Omental fat pad (tissue), 4 donors: ENCODE results near the gene SCARB2. TPM values are rescaled to one million over a fixed set of nuclear protein-coding genes. Genes with fewer than 3 reads are reported as not detected.
A peak's percentile ranks its signal among the peaks of the same experiment; 100 is the strongest.

ENCODE experiments used
- ATAC-seq: fragments of 150-250 bp; one replicate; pipeline ENCODE4 v1.9.1; 2016; ENCODE audit warnings: mild to moderate bottlenecking, moderate library complexity; ENCODE audit not compliant: low FRiP score
- DNase-seq: peaks from one replicate; pipeline ENCODE4 v3.0.0-alpha.2; 2019; ENCODE audit warnings: low spot score
- CTCF ChIP-seq, 3 donors: fragments of 450-650 bp; IDR thresholded peaks; one replicate each; pipeline ENCODE4 v1.5.1; 2016 to 2017; ENCODE audit warnings: antibody characterized with exemption in 3 of 3, mild to moderate bottlenecking in 3 of 3, moderate library complexity in 2 of 3
- total RNA-seq, 4 donors: library from RNA; depleted of rRNA; stranded (reverse); fragments of >200 nt; gene quantifications; one replicate each; pipeline ENCODE4 v1.1.0, GENCODE V29; 2016

SCARB2 gene
- total RNA-seq, 4 donors from 2014 or later = 106 to 174 (median 172) TPM

- ATAC-seq = no peak
Measured at GRCh38 chr4:76197031-76197743, 16.4 kb downstream of the SCARB2 start.

GRCh38 chr4:76196376-76196775, 17.2 kb downstream of the SCARB2 start:
- no peak for TF ChIP-seq CTCF (IDR thresholded peaks at IDR 0.05)
- no peak for DNase-seq
- no peak for ATAC-seq

More at GRCh38 chr4:76197031-76197743, 16.4 kb downstream of the SCARB2 start:
- DNase-seq = no peak
- TF ChIP-seq CTCF (IDR thresholded peaks at IDR 0.05) = no peak

GRCh38 chr4:76195326-76195725, 18.3 kb downstream of the SCARB2 start:
- no peak for DNase-seq
- ATAC-seq = no peak
- no peak for TF ChIP-seq CTCF (IDR thresholded peaks at IDR 0.05)

- ATAC-seq (peak; percentile 91), DNase-seq (no peak)
- TF ChIP-seq CTCF (IDR thresholded peaks at IDR 0.05) = no peak
Measured at GRCh38 chr4:76194325-76194724, 19.3 kb downstream of the SCARB2 start.

GRCh38 chr4:76192236-76192635, 21.4 kb downstream of the SCARB2 start:
- ATAC-seq (no peak), DNase-seq (no peak)
- TF ChIP-seq CTCF (IDR thresholded peaks at IDR 0.05) = no peak

- ATAC-seq (no peak), DNase-seq (no peak)
- TF ChIP-seq CTCF (IDR thresholded peaks at IDR 0.05) = no peak
Measured at GRCh38 chr4:76188557-76188956, 25.1 kb downstream of the SCARB2 start.

GRCh38 chr4:76188149-76188548, 25.5 kb downstream of the SCARB2 start:
- no peak for ATAC-seq
- no peak for TF ChIP-seq CTCF (IDR thresholded peaks at IDR 0.05)

More at GRCh38 chr4:76188149-76188548, 25.5 kb downstream of the SCARB2 start:
- DNase-seq = no peak
